ENCODE data around the gene AEN.

Gene AEN

DNA sequence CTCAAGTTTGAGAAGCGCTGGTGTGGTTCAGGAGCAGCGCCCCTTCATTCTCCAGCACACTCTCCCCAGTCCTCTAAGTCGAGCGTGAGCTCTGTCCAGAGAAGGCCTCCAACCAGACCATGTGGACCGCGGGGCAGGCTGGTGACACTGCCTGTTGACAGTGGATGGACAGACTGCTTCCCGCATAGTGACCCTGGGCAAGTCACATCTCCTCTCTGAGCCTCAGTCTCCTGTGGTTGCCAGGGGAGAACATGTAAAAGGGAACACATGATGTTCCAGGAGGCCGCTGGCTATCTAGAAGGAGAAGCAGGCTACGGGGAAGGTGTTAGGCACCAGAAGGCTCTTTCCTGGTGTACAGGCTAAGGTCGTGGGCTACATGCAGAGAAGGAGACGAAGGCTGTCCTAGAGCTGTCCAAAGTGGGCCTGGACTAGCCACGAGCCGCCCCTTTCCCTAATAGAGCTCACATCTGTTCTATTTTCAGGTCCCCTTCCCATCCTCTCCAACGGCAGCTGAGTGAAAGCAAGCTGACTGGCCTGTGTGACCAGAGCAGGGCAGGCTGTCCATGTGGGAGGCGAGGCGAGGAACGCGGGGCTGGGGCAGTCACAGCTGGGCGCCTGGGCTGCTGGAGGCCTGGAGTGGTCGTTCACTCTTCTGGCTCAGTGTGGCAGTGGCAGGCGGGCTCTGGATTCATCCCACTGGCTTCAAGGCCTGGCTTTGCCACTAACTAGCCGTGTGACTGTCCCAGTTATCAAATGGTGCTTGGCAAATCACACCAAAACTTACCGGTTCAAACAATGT is 28.8 kb downstream of the AEN start:
- DNase-seq (ENCODE audit: low read depth in 3 of 3) = no peak

DNA sequence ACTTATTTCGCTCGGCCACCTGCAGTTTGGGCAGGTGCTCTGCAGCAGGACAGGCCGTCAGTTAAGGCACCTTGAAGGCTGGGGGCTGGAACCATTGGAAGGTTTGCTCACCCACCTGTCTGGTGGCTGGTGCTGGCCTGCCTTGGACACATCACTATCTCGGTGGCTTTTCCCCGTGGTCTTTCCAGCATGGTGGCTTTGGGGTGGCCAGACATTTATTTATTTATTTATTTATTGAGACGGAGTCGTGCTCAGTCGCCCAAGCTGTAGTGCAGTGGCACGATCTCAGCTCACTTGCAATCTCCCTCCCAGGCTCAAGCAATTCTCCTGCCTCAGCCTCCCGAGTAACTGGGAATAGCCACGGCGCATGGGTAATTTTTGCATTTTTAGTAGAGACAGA is 29.4 kb downstream of the AEN start:
- DNase-seq (ENCODE audit: low read depth in 3 of 3) = no peak

DNA sequence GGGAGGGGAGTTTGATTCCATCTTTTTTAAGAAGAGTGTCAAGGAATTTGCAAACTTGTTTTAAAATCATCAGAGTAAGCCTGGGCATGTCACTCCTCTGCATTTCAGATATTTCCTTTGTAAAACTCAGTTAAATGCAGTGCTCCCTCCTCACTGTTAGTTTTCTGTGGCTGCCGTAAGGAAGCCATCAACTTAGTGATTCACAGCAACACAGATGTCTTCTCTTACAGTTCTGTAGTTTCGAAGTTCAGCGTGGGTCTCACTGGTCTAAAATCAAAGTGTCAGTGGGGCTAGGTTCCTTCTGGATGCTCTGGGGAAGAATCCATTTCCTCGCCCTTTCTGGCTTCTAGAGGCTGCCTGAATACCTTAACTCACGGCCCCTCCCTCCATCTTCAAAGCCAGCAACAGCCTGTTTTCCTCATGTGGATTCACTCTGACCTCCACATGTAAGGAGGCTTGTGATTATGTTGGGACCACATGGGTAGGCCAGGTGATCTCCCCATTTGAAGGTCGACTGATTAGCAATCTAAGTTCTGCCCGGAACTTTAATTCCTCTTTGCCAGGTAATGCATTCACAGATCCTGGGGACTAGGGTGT is 30.1 kb downstream of the AEN start:
- DNase-seq (ENCODE audit: low read depth in 3 of 3) = no peak

DNA sequence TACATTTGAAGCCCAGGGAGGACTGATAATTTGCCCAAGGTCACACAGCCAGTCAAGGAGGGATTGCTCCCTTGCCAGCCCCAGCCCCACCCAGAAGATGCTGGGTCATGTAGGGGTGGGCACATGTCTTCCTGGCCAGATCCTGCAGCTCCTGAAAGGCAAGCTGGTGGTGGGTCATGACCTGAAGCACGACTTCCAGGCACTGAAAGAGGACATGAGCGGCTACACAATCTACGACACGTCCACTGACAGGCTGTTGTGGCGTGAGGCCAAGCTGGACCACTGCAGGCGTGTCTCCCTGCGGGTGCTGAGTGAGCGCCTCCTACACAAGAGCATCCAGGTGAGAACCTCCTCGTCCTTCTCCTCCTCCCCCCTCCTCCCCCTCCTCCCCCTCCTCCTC is 30.8 kb downstream of the AEN start:
- DNase-seq (ENCODE audit: low read depth in 3 of 3) = no peak

DNA sequence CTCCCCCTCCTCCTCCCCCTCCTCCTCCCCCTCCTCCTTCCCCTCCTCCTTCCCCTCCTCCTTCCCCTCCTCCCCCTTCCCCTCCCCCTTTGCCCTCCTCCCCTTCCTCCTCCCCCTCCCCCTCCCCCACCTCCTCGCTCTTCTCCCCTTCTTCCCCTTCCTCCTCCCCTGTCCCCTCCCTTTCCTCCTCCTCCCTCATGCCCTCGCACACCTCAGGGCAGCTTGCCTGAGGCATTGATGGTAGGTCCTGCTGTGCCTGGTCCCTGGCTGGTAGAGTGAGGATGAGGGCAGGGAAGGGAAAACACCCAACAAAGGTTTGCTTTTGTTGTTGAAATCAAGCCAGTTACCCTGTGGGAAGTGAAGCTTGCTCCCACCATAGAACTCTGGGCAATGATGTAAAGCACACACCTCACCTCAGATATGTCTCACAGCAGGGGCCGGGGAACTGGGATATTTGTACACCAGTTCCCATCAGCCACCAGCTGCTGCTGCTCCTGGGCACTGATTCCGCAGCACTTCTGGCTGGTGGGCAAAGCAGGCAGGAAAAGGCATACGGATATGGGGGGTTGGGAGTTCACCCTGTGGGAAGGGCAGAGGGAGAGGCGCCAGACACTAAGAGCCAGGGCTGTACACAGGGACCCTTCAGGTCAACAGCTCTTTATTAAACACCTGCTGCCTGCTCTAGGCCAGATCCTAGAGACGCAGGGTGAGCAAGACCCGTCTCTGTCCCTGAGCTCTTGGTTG is 31.5 kb downstream of the AEN start:
- DNase-seq (ENCODE audit: low read depth in 3 of 3) = no peak

DNA sequence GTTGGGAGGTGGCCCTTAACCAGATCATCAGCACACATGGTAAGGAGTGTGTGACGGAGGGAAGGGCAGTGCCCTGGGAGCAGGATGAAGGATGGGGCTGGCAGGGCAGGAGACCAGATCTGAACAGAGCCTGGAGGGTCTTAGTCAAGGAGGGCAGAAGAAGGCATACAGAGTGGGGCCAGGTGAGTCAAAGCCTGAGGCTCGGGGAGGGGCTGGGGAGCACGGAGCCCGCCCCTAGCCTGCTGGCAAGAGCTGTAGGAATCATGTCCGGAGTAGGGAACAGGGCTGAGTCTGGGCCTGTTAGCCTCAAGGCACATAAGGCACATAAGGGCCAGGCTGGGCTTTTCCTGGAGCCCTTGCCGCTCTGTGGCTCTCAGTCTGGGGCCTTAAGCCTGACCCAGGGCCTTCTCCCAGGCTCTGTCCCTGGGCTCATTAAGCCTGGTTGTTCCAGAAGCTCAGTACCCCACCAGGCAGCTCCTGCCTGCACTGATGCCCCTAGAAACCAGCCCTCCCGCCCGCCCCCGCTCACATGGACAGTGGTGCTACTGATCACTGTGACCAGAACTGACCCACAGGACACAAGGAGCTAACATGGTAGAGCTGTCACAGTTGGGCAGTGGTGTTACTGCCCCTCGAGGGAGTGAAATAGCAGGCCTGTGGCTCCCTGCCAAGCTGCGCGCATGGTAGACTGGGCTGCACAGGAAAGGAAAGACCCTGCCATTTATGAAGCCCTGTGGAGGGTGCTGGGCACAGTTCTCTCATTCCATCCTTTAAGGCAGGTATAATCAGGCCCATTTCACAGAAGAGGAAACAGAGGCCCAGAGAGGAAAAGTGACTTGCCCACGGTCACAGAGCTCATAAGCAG is 32.3 kb downstream of the AEN start:
- no peak for DNase-seq (ENCODE audit: low read depth in 3 of 3)

DNA sequence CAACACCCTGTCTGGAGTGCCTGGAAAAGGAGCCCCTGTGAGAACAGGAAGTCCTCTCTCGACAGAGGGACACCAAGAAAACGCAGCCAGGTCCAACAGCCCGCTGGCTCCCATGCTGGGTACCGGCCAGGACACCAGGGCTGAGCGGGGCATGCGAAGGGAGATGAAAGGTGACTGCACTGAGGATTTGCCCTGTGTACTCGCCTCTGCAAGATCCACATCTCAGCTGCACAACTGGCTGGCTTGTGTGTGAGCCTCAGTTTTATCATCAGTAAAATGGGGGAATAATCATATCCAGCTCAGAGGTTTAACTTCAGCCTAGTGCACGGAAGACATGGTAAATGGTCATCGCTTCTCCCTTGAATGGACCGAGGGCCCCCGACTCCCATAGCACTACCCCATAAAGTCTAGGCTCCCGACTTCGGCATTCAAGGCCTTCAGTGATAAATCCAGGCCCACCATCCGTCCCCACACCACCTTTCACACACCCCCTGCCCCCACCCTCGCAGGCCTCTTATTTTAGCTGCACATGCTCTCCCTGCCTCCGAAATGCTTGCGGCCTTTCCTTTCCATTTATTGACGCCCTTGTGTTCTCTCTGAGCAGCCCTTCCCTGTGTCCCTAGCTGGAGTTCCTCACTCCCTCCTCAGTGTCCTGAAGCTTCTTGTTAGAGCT is 33.4 kb downstream of the AEN start:
- DNase-seq (ENCODE audit: low read depth in 3 of 3) = no peak

DNA sequence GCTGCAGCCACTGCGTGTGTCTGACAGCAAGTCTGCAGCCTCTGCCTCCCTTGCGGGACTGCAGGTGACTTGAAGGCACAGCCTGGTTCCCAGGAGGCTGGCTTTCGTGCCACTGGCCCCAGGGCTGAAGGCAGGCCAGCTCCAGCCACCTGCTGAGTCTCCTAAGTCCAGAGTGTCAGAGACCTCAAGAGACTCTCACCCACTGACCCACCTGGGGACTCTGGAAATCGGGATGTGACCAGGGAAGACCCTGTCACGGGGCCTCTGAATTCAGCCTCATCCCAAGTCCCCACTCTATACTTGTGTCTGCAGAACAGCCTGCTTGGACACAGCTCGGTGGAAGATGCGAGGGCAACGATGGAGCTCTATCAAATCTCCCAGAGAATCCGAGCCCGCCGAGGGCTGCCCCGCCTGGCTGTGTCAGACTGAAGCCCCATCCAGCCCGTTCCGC is 34.0 kb downstream of the AEN start:
- no peak for DNase-seq (ENCODE audit: low read depth in 3 of 3)

DNA sequence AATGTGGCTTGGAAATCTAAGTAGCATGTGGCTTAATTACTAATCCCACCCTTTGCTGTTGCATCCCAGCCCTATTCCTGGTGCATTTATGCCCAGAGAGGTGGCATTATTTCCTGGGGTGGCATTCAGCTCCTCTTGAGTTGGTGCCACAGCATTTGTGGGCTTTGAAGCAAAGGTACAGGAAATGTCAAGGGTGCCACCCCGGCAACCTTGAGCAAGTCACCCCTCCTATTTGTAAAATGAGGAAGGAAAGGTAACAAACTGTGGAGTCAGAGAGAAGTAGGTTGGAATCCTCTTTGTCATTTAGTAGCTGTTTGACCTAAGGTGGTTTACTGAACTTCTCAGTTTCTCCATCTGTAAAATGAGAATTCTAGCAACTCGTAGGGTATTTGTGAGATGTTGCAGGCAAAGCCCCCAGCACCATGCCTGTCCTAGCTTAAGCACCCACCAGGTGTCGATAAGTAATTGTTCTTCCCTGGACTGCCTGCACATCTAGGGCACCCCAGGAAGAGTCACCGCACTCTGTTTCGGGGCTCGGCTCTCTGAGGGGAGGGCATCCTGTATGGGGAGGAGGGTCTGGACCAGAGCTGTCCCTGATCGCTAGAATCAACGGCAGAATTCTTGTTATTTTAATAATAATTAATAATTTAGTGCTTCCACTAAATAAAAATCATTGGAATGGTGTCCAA is 34.8 kb downstream of the AEN start:
- DNase-seq (ENCODE audit: low read depth in 3 of 3) = no peak

DNA sequence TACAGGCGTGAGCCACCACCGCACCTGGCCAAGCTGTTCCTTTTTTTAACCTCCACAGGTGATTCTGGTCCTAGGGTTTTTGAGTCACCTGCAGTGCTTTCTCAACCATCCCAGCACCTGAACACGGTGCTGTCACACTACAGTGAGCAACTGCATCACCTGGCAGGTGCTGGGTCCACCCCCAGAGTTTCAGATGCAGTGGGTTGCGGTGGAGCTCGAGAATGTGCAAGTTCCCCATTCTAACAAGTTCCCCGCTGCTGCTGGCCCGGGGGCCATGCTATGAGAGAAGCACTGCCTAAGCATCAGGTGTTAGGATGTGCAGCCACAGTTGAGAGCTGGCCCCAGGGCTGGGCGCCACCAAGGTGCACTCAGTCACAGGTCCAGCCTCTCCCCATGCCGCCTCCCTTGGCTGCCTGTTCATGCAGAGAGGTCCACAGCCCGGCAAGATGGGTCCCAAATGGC is 35.7 kb downstream of the AEN start:
- no peak for DNase-seq (ENCODE audit: low read depth in 3 of 3)

DNA sequence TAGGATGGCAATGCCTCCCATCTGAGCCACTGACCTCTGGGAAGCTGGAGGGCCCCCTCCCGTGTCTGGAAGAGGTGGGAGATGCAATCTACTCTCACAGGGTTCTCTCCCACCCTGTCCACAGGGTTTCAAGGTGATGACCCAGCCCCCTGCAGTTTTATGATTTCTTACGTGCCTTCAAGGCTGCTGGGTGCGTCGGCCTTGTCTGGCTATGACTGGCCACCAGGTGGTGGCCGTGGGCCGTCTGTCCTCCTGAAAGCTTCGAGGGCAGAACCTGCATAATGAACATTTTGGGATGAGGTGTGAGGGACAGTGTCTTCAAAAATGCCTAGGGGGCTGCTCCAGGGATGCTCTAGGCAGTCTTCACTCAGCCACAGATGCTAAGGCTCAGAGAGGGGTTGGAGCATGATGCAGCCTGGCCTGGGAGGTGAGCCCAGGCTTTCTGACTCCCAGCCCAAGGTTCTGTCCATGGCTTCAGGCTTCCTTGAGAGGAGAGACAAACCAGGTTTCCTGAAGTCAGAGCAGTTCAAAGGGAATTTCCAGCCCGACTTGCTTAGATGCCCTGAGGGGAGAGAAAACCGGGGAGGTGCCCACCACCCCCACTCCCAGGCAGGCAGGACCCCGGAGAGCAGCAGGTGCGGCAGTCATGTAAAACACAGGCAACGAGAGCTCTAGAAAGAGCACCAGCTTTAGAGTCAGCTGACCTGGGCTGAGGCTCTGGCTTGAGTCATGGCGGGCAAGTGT is 36.4 kb downstream of the AEN start:
- DNase-seq (ENCODE audit: low read depth in 3 of 3) = no peak

DNA sequence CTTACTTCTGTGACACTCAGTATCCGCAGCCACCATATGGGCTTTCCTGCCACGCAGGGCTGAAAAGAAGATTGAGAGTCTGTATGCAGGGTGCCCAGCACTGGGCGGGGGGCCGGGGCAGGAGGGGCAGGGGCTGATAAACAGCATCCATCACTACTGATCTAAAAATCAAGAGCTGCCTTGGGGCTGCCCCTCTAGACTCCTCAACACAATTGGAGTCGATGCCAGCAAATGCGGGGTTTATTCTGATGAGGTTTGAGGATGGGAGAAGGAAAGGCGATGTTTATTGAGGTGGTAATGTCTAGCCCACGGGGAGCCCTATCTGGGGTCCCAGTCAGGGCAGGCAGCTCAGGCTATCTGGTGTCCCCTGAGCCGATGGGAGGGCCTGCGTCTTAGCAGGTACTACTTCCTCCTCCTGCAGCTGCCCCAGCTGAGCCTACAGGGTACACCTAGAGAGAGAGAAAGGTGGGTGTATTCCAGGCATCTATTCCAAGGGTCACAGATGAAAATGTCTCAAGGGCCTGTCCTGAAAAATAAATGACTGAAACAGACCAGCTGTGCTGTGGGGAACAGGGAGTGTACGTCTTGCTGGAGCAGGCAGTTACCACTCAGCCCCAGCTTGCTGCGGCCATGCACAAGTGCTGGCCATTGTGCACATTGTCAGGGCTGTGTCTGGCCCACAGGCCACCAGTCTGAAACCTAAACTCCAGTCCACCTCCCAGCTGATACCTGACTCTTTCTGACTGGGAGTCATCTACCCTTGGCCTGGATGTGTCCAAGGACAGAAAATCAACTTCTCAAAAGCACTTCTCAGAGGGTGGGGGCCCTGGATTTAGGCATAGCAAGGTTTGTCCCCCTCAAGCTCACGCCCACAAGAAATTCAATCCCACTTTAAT is 37.2 kb downstream of the AEN start:
- DNase-seq (ENCODE audit: low read depth in 3 of 3) = no peak

DNA sequence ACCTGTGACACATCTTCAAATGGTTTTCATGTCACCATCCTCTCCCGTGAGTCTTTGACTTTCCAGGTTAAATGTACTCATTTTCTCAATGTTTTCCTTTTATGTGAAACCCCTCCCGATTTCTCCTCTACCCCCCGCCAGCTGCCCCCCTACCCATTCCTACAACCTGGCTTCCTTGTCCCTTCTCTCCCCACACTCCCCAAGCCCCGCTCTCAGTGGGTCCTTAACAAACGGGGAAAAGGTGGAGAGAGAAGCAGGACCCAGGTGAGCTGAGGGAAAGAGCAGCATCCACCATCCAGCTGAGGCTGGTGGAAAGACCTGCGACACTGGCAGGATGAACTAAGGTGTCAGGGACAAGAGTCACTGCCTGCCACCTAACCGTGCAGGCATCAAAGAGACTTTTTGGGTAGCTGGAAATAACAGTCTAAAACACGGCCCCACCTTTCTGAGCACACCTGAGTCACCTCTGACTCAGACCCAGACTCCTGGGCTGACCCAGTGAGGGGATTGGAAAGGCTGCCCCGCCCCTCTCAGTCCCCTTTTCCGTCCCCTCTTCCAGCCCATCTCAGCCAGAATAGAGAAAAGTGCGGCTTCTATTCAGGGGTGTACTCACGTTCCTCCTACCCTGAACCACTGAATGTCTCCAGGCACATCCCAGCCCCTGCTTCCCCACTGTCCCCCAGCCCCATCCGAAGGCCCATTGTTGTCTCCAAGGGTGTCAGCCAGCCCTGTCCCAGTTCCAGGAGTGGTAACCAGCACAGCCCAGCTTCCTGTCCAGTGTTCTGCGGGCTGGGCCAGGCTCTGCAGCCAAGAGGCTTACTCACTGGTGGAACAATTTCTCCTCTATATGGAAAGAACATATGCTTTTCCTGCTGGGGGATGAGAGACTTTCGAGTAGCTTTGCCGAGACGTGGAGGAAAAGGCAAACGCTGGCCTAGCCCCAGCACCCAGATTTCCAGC is 38.1 kb downstream of the AEN start:
- DNase-seq (ENCODE audit: low read depth in 3 of 3) = no peak

DNA sequence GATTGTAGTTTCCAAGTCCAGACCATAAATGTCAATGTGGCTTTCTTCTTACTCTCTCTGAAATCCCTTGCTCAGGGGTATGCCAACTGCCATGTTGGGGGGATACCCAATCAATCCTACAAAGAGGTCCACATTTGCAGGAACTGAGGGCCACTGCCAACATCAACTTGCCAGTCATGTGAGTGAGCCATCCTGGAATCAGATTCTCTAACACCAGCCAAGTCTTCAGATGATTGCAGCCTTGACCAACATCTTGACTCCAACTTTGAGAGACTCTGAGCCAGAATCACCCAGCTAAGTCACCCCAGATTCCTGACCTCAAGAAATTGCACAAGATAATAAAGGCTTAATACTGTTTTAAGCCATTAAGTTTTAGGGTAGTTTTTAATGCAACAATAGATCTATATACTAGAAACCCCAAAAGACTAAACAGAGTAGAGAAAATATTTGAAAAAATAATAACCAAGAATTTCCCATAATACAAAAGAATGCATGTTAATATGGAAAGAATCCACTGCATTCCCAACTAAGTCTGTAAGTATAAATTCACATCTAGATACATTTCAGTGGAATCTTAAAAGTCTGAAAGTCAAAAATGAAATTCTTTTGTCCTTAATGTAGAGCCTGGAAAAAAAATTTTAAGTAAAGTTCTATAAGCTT is 40.0 kb downstream of the AEN start:
- DNase-seq (ENCODE audit: low read depth in 3 of 3) = no peak

DNA sequence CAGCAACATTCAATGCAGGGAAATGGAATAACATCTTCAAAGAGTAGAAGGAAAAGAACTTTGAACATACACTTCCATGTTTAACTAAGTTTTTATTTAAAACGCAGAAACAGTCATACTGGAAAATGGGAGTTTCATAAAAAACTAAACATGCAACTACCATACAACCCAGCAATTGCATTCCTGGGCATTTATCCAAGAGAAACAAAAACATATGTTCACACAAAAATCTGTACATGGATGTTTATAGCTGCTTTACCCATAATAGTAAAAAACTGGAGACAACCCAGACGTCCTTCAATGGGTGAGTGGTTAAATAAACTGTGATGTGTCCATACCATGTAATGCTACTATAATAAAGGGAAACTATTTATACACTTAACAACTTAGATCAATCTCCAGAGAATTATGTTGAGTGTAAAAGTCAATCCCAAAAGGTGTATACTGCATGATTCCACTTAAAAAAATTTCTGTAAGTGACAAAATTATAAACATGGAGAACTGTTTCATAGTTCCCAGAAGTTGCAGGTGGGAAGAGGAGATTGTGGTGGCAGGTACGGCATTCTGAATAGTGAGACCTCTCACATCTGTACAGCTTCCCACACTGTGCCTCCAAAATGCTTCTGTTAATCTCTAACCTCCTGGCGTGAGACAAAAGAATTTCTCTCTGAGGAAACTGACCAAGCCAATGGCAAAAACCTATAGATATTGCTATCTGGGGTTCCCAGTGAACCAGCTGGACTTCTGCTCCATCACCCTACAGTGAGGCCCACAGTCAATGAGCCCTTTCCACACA is 40.8 kb downstream of the AEN start:
- DNase-seq (ENCODE audit: low read depth in 3 of 3) = no peak

DNA sequence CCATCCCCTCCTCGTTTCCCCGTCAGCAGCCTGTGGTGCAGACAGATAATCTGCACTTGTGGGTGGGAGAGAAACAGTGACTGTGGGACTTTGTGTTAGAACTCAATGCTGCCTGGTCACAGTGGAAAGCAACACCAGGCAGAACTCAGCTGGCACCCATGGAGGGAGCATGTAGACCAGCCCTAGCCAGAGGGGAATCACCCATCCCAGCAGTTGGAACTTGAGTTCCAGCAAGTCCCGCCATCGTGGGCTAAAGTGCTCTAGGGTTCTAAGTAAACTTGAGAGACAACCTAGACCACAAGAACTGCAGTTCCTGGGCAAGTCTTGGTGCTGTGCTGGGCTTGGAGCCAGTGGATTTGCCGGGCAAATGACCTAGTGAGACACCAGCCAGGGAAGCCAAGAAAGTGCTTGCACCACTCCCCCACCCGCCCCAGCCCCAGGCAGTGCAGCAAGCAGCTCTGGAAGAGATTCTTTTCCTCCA is 42.0 kb downstream of the AEN start:
- DNase-seq (ENCODE audit: low read depth in 3 of 3) = no peak
